GM13977 (cell line): ENCODE measurements around the gene AREG.
A peak's percentile ranks its signal among the peaks of the same experiment; 100 is the strongest.
"Not testable (repeated sequence)": the region's sequence is repeated elsewhere in the genome, so short reads cannot be mapped to it uniquely, and the experiment has no call there.

Source experiments
- DNase-seq: peaks from one replicate; pipeline ENCODE4 v3.0.0; 2012; ENCODE audit warnings: low spot score
- CTCF ChIP-seq: IDR thresholded peaks from 2 replicates; pipeline ENCODE4 v1.5.1; 2012; ENCODE audit warnings: mild to moderate bottlenecking, control low read depth; ENCODE audit not compliant: insufficient read depth; ENCODE audit errors: extremely low read depth, missing control alignments
- in situ Hi-C: fragments of 300-500 bp; cut with MboI; formaldehyde crosslinking; loops from one replicate; pipeline ENCODE4 v1.12.0; 2022; ENCODE audit warnings: low sequenced_read_pairs, low pct_unique_long_range_greater_than_20kb, mixed read lengths, inconsistent platforms; ENCODE audit not compliant: unreplicated experiment

Gene AREG

GRCh38 chr4:74444891-74445642, at the start of gene AREG:
TSS of gene AREG (plus strand) at chr4:74445136. CDS start at chr4:74445346, 210 bp downstream.
- DNase-seq: peak; percentile 74
- peak; percentile 29 for TF ChIP-seq CTCF
- in situ Hi-C loops: no loop called here

GRCh38 chr4:74395633-74396032, 49.3 kb upstream of the AREG start:
- no peak for TF ChIP-seq CTCF
- no peak for DNase-seq
- in situ Hi-C loops: no loop called here

- in situ Hi-C loops: no loop called here
- no peak for TF ChIP-seq CTCF
- no peak for DNase-seq
These were observed 47.0 kb upstream of the AREG start for GRCh38 chr4:74397748-74398426.

DNA sequence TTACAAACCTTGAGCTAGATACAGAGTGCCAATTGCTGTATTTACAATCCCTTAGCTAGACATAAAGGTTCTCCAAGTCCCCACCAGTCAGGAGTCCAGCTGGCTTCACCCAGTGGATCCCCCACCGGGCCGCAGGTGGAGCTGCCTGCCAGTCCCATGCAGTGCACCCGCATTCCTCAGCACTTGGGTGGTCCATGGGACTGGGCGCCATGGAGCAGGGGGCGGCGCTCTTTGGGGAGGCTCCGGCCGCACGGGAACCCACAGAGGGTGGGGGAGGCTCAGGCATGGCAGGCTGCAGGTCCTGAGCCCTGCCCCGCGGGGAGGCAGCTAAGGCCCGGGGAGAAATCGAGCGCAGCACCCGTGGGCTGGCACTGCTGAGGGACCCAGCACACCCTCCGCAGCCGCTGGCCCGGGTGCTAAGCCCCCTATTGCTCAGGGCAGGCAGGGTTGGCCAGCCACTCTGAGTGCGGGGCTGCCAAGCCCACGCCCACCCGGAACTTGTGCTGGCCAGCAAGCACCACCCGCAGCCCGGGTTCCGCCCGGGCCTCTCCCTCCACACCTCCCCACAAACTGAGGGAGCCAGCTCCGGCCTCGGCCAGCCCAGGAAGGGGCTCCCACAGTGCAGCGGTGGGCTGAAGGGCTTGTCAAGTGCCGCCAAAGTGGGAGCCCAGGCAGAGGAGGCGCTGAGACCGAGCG, 45.9 kb upstream of the AREG start:
- in situ Hi-C loops: not testable (repeated sequence)

DNA sequence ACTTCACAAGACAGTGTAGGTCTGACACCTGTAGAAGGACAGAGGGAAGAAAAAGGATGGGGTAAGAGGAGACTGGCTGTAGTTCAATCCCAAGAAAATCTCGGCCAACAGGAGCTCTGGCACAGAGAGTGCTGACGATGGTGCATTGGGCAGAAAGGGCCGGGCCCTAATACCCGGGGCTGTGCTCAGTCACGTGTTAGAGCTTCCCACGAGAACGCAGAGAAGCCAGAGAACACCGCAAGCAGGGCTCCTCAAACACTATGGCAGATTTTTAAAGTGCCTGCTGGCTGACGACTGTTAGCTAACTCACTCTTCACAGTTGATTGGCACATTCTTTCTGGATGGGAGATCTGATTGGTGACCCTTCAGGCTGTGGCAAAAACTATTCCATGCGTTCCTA, 44.5 kb upstream of the AREG start:
- no peak for TF ChIP-seq CTCF
- in situ Hi-C loops: no loop called here
- no peak for DNase-seq

More for the DNA sequence above, 45.9 kb upstream of the AREG start:
- not testable (repeated sequence) for DNase-seq

DNA sequence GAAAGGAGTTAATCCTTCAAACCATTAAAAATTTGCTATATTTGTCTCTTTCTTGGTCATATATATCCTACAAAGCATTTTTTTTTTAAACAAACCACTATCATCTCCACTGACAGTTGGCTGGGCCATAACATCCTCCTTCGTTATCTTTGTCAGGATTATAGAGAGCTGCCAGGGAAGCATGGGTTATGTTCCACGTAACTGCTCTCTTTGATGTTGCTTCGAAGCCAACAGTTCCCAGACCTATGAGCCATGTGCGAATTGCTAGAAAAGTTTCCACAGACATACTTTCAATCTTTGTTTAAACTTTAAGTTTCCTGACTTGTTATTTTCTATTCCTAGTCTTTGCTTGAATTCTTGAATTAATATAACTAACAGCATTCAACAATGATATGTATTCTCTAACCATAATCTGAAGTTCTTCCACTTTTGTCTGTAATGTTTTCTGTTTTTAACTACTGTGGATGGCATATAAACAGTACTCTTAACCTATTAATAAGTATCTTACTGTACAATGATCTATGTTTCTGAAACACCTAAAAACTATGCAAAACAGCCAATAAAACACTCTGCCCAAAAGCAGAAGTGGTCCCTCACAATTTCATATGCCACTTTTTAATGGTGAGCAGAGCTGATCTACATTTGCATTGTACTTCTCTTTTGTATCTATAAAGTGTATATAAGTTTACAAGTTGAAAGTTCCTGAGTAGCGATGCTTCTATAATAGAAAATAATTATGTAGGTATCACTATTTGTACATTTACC, 42.1 kb upstream of the AREG start:
- no peak for DNase-seq
- TF ChIP-seq CTCF: no peak
- in situ Hi-C loops: no loop called here
